ENCODE measurements around the gene CFAP77.

- TF ChIP-seq POLR2AphosphoS5 (IDR thresholded peaks at IDR 0.05; ENCODE audit: low read depth) (no peak), GABPA (IDR thresholded peaks at IDR 0.05; ENCODE audit: low read depth) (no peak), SPI1 (IDR thresholded peaks at IDR 0.05; ENCODE audit: borderline replicate concordance, low read depth) (no peak)
- TF ChIP-seq, protein P1, sequence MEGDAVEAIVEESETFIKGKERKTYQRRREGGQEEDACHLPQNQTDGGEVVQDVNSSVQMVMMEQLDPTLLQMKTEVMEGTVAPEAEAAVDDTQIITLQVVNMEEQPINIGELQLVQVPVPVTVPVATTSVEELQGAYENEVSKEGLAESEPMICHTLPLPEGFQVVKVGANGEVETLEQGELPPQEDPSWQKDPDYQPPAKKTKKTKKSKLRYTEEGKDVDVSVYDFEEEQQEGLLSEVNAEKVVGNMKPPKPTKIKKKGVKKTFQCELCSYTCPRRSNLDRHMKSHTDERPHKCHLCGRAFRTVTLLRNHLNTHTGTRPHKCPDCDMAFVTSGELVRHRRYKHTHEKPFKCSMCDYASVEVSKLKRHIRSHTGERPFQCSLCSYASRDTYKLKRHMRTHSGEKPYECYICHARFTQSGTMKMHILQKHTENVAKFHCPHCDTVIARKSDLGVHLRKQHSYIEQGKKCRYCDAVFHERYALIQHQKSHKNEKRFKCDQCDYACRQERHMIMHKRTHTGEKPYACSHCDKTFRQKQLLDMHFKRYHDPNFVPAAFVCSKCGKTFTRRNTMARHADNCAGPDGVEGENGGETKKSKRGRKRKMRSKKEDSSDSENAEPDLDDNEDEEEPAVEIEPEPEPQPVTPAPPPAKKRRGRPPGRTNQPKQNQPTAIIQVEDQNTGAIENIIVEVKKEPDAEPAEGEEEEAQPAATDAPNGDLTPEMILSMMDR (IDR thresholded peaks at IDR 0.05; ENCODE audit: insufficient read depth, low read length) = no peak
- TF ChIP-seq, protein P2, sequence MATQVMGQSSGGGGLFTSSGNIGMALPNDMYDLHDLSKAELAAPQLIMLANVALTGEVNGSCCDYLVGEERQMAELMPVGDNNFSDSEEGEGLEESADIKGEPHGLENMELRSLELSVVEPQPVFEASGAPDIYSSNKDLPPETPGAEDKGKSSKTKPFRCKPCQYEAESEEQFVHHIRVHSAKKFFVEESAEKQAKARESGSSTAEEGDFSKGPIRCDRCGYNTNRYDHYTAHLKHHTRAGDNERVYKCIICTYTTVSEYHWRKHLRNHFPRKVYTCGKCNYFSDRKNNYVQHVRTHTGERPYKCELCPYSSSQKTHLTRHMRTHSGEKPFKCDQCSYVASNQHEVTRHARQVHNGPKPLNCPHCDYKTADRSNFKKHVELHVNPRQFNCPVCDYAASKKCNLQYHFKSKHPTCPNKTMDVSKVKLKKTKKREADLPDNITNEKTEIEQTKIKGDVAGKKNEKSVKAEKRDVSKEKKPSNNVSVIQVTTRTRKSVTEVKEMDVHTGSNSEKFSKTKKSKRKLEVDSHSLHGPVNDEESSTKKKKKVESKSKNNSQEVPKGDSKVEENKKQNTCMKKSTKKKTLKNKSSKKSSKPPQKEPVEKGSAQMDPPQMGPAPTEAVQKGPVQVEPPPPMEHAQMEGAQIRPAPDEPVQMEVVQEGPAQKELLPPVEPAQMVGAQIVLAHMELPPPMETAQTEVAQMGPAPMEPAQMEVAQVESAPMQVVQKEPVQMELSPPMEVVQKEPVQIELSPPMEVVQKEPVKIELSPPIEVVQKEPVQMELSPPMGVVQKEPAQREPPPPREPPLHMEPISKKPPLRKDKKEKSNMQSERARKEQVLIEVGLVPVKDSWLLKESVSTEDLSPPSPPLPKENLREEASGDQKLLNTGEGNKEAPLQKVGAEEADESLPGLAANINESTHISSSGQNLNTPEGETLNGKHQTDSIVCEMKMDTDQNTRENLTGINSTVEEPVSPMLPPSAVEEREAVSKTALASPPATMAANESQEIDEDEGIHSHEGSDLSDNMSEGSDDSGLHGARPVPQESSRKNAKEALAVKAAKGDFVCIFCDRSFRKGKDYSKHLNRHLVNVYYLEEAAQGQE (IDR thresholded peaks at IDR 0.05; ENCODE audit: insufficient replicate concordance, low read depth) = no peak
Measured at GRCh38 chr9:132591244-132591643, 181.2 kb downstream of the CFAP77 start.
